Left colon (tissue), 2 donors: Measurements from ENCODE around the gene HSD17B2. TPM values are rescaled to one million over a fixed set of nuclear protein-coding genes. Genes with fewer than 3 reads are reported as not detected.
A peak's percentile ranks its signal among the peaks of the same experiment; 100 is the strongest.

ENCODE experiments used
- ATAC-seq: fragments of 200-7000 bp; cut with Tn5 transposase; one replicate; pipeline ENCODE4 v1.9.1; 2020; ENCODE audit warnings: mild to moderate bottlenecking, moderate library complexity
- DNase-seq, 2 donors: peaks; one replicate each; pipeline ENCODE4 v3.0.0-alpha.2; 2020
- intact Hi-C, 2 donors: fragments of 100-400 bp; cut with DNase I in 1 of 2; cut with micrococcal nuclease in 1 of 2; formaldehyde crosslinking; loops; one replicate each; pipeline versions ENCODE4 v1.11.2 to v1.14.0; 2022; cut with DNase I, micrococcal nuclease
- total RNA-seq, 2 donors: library from RNA; stranded (reverse); fragmentation: NEBNext Ultra II Directional; extraction: Animal tissue kit (Norgen Biotek cat#: 25700); gene quantifications; one replicate each; pipeline ENCODE4 v1.2.1, GENCODE V29; 2021
- donor health status: DM: no; HTN: no; CAD: no.
- donor health status: DM: yes; HTN: yes; CAD: no.

HSD17B2 gene
- total RNA-seq, 2 donors from 2014 or later: 63.6 to 181 TPM

- no peak for DNase-seq
- no peak for ATAC-seq
- intact Hi-C loops: no loop called here
Observed at GRCh38 chr16:82043680-82044584, 8.9 kb downstream of the HSD17B2 start.

- intact Hi-C loops: no loop called here
- ATAC-seq (no peak), DNase-seq (no peak)
Observed at GRCh38 chr16:82044585-82044911, 9.5 kb downstream of the HSD17B2 start.

GRCh38 chr16:82045465-82045864 lies 10.4 kb downstream of the HSD17B2 start:
- no peak for DNase-seq
- ATAC-seq: no peak
- intact Hi-C loops: no loop called here

- no peak for ATAC-seq
- intact Hi-C loops: no loop called here
- DNase-seq: no peak
Observed at GRCh38 chr16:82046541-82046940, 11.5 kb downstream of the HSD17B2 start.

- DNase-seq: no peak
- no peak for ATAC-seq
- intact Hi-C loops: no loop called here
Observed at GRCh38 chr16:82046941-82047340, 11.9 kb downstream of the HSD17B2 start.

- intact Hi-C loops: no loop called here
- ATAC-seq (no peak), DNase-seq (no peak)
Observed at GRCh38 chr16:82047374-82047773, 12.3 kb downstream of the HSD17B2 start.

GRCh38 chr16:82047787-82048186 lies 12.7 kb downstream of the HSD17B2 start:
- intact Hi-C loops: no loop called here
- DNase-seq (no peak), ATAC-seq (no peak)

GRCh38 chr16:82049484-82049883 lies 14.4 kb downstream of the HSD17B2 start:
- ATAC-seq: peak; percentile 14
- intact Hi-C loops: no loop called here
- no peak for DNase-seq

- ATAC-seq: peak; percentile 29
Observed at GRCh38 chr16:82050506-82050905, 15.5 kb downstream of the HSD17B2 start.

GRCh38 chr16:82050909-82051357 lies 15.9 kb downstream of the HSD17B2 start:
- intact Hi-C loops: no loop called here
- DNase-seq (no peak), ATAC-seq (peak; percentile 86)

More at GRCh38 chr16:82050506-82050905, 15.5 kb downstream of the HSD17B2 start:
- intact Hi-C loops: no loop called here
- no peak for DNase-seq

GRCh38 chr16:82051656-82052055 lies 16.6 kb downstream of the HSD17B2 start:
- ATAC-seq: peak; percentile 16
- intact Hi-C loops: no loop called here

GRCh38 chr16:82055117-82055516 lies 20.1 kb downstream of the HSD17B2 start:
- intact Hi-C loops: no loop called here
- no peak for ATAC-seq
- DNase-seq: no peak

More at GRCh38 chr16:82051656-82052055, 16.6 kb downstream of the HSD17B2 start:
- DNase-seq: no peak

- no peak for DNase-seq
- no peak for ATAC-seq
- intact Hi-C loops: no loop called here
Observed at GRCh38 chr16:82055728-82056549, 20.9 kb downstream of the HSD17B2 start.

- intact Hi-C loops: no loop called here
- ATAC-seq (no peak), DNase-seq (no peak)
Observed at GRCh38 chr16:82056550-82056896, 21.5 kb downstream of the HSD17B2 start.

- DNase-seq: no peak
- intact Hi-C loops: no loop called here
- ATAC-seq: no peak
Observed at GRCh38 chr16:82059161-82059982, 24.3 kb downstream of the HSD17B2 start.

- intact Hi-C loops: no loop called here
- DNase-seq (peak in 1 of 2 donors; percentile 36), ATAC-seq (peak; percentile 92)
Observed at GRCh38 chr16:82059983-82060421, 24.9 kb downstream of the HSD17B2 start.

- no peak for ATAC-seq
- no peak for DNase-seq
- intact Hi-C loops: no loop called here
Observed at GRCh38 chr16:82061861-82062525, 26.9 kb downstream of the HSD17B2 start.

GRCh38 chr16:82062645-82063058 lies 27.6 kb downstream of the HSD17B2 start:
- ATAC-seq (no peak), DNase-seq (no peak)
- intact Hi-C loops: no loop called here
